HEK293 (cell line): ENCODE measurements around the gene PTGDR.

Experiments used
- CTCF ChIA-PET: fragments of 350-600 bp; formaldehyde crosslinking; extraction: SDS; loops from one replicate; lab custom pipeline; 2021; ENCODE audit warnings: antibody characterized with exemption; lab: Yijun Ruan, JAX
- POLR2A ChIA-PET: fragments of 300-600 bp; formaldehyde crosslinking; extraction: SDS; loops from one replicate; lab custom pipeline; 2020; ENCODE audit warnings: antibody characterized with exemption, inconsistent platforms; lab: Yijun Ruan, JAX
- H3K27ac ChIP-seq: fragments of 200-500 bp; sonication (Bioruptor generic); 2 replicates; pipeline ENCODE4 v1.5.1; 2014; ENCODE audit warnings: low read depth, low read length, control low read depth, inconsistent platforms; ENCODE audit errors: extremely low read depth
- H3K36me3 ChIP-seq, 2 experiments: fragments of 200-500 bp in 1 of 2; sonication (Bioruptor generic) in 1 of 2; 1 replicate in 1 of 2; 2 replicates in 1 of 2; pipeline ENCODE4 v1.5.1; 2014 to 2017; ENCODE audit warnings: inconsistent platforms in 2 of 2, low read length in 2 of 2; ENCODE audit not compliant: control insufficient read depth in 2 of 2, insufficient read depth in 1 of 2
- H3K4me1 ChIP-seq: fragments of 200-500 bp; sonication (Bioruptor generic); 2 replicates; pipeline ENCODE4 v1.5.1; 2014; ENCODE audit warnings: mild to moderate bottlenecking, low read length, inconsistent platforms; ENCODE audit not compliant: control insufficient read depth, insufficient read depth
- H3K4me3 ChIP-seq: 2 replicates; pipeline ENCODE4 v1.5.1; 2011; ENCODE audit warnings: low read depth, mild to moderate bottlenecking, control low read depth, low read length, moderate library complexity
- H3K9me3 ChIP-seq: fragments of 200-500 bp; sonication (Bioruptor generic); 2 replicates; pipeline ENCODE4 v1.5.1; 2014; ENCODE audit warnings: low read depth, low read length, inconsistent platforms; ENCODE audit not compliant: control insufficient read depth, insufficient read depth
- HOXD13 ChIP-seq: sonication (generic); formaldehyde crosslinking; IDR thresholded peaks from 2 replicates; pipeline ENCODE4 v1.8.0; 2022; ENCODE audit warnings: missing genetic modification reagents, borderline replicate concordance
- KLF16 ChIP-seq: fragments of 450-650 bp; formaldehyde crosslinking; IDR thresholded peaks from 2 replicates; pipeline ENCODE4 v1.5.1; 2017; ENCODE audit warnings: missing biosample characterization, missing genetic modification characterization
- KLF7 ChIP-seq: fragments of 450-650 bp; formaldehyde crosslinking; IDR thresholded peaks from 2 replicates; pipeline ENCODE4 v1.5.1; 2016; ENCODE audit warnings: missing biosample characterization, missing genetic modification characterization, borderline replicate concordance
- KLF9 ChIP-seq: fragments of 450-650 bp; formaldehyde crosslinking; IDR thresholded peaks from 2 replicates; pipeline ENCODE4 v1.5.1; 2016; ENCODE audit warnings: missing biosample characterization, missing genetic modification characterization, low read depth
- MEIS1 ChIP-seq: sonication (generic); formaldehyde crosslinking; IDR thresholded peaks from 2 replicates; pipeline ENCODE4 v1.8.1; 2022; ENCODE audit warnings: missing genetic modification reagents, mild to moderate bottlenecking, borderline replicate concordance
- TRIM28 ChIP-seq: IDR thresholded peaks from 2 replicates; pipeline ENCODE4 v1.6.1; 2011; ENCODE audit warnings: low read length, control low read depth, borderline replicate concordance
- ZFP3 ChIP-seq: fragments of 450-650 bp; formaldehyde crosslinking; IDR thresholded peaks from 2 replicates; pipeline ENCODE4 v1.5.1; 2016; ENCODE audit warnings: low read depth, missing biosample characterization, missing genetic modification characterization
- ZIC2 ChIP-seq: fragments of 450-650 bp; formaldehyde crosslinking; IDR thresholded peaks from 2 replicates; pipeline ENCODE4 v1.5.1; 2016; ENCODE audit warnings: missing biosample characterization, missing genetic modification characterization
- ZNF112 ChIP-seq: fragments of 450-650 bp; formaldehyde crosslinking; IDR thresholded peaks from 2 replicates; pipeline ENCODE4 v1.5.0; 2017; ENCODE audit warnings: missing biosample characterization, missing genetic modification characterization
- ZNF202 ChIP-seq: fragments of 450-650 bp; formaldehyde crosslinking; IDR thresholded peaks from 2 replicates; pipeline ENCODE4 v1.5.1; 2016; ENCODE audit warnings: missing biosample characterization, missing genetic modification characterization, borderline replicate concordance
- ZNF302 ChIP-seq: fragments of 450-650 bp; formaldehyde crosslinking; IDR thresholded peaks from 2 replicates; pipeline ENCODE4 v1.5.1; 2016; ENCODE audit warnings: missing biosample characterization, missing genetic modification characterization, low read depth
- ZNF394 ChIP-seq: fragments of 450-650 bp; formaldehyde crosslinking; IDR thresholded peaks from 2 replicates; pipeline ENCODE4 v1.5.1; 2016; ENCODE audit warnings: missing biosample characterization, missing genetic modification characterization, mild to moderate bottlenecking, moderate library complexity, borderline replicate concordance
- ZNF426 ChIP-seq: fragments of 450-650 bp; formaldehyde crosslinking; IDR thresholded peaks from 2 replicates; pipeline ENCODE4 v1.5.1; 2017; ENCODE audit warnings: missing biosample characterization, missing genetic modification characterization, mild to moderate bottlenecking, inconsistent platforms, moderate library complexity
- ZNF433 ChIP-seq: fragments of 450-650 bp; formaldehyde crosslinking; IDR thresholded peaks from 2 replicates; pipeline ENCODE4 v1.5.1; 2016; ENCODE audit warnings: missing biosample characterization, missing genetic modification characterization, low read depth
- ZNF561 ChIP-seq: fragments of 450-650 bp; IDR thresholded peaks from 2 replicates; pipeline ENCODE4 v1.5.1; 2018; ENCODE audit warnings: missing biosample characterization, missing genetic modification characterization, borderline replicate concordance
- ZNF621 ChIP-seq: fragments of 450-650 bp; formaldehyde crosslinking; IDR thresholded peaks from 2 replicates; pipeline ENCODE4 v1.5.1; 2017; ENCODE audit warnings: missing biosample characterization, missing genetic modification characterization
- ZNF623 ChIP-seq: fragments of 450-650 bp; formaldehyde crosslinking; IDR thresholded peaks from 2 replicates; pipeline ENCODE4 v1.5.1; 2016; ENCODE audit warnings: missing biosample characterization, missing genetic modification characterization
- ZNF626 ChIP-seq: fragments of 450-650 bp; sonication (Bioruptor Pico); formaldehyde crosslinking; IDR thresholded peaks from 2 replicates; pipeline ENCODE4 v1.5.1; 2018; ENCODE audit warnings: missing biosample characterization, missing genetic modification characterization, inconsistent platforms
- ZNF791 ChIP-seq: fragments of 450-650 bp; formaldehyde crosslinking; IDR thresholded peaks from 2 replicates; pipeline ENCODE4 v1.5.1; 2016; ENCODE audit warnings: missing biosample characterization, missing genetic modification characterization
- TF ChIP-seq, protein P1 (sequence below): fragments of 450-650 bp; formaldehyde crosslinking; IDR thresholded peaks from 2 replicates; pipeline ENCODE4 v1.5.1; 2016; ENCODE audit warnings: missing biosample characterization, missing genetic modification characterization
- TF ChIP-seq, protein P2 (sequence below): fragments of 450-650 bp; formaldehyde crosslinking; IDR thresholded peaks from 2 replicates; pipeline ENCODE4 v1.5.1; 2016; ENCODE audit warnings: missing biosample characterization, missing genetic modification characterization

PTGDR gene

DNA sequence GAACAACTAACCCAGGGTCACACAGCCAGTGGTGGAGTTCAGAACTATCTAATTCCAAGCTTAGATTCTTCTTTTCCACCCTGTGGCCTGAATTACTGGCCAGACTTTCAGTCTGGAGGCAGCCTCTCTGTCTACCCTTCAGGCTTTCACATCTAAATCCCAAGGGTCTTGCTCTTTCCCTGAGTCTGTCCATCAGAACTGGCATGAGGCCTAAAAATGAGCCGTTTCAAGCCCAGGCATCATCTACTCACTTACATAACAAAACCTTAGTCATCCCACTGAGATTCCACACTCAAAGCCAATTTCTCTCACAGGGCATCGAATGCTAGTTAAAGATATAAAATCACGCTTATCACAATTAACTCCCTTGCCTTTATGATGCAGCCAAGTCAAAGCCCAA is 1.3 kb upstream of the PTGDR start:
- Histone ChIP-seq H3K4me3 (no peak overlapping the region), H3K4me1 (no peaks in the 10 kb centered on the region)
- CTCF ChIA-PET, result interaction anchor here (0.5 kb wide), 1 partner anchor 120 kb away, joined by 3 read pairs; no protein-coding TSS in a partner anchor
- TF ChIP-seq ZNF561 (tag by site-specific recombination) (no peak), ZNF623 (no peak), KLF7 (tag by site-specific recombination) (no peak), ZNF394 (tag by site-specific recombination) (no peak), ZNF302 (tag by site-specific recombination) (no peak), KLF16 (no peak), TRIM28 (no peak), ZNF626 (tag by site-specific recombination) (no peak), ZNF433 (no peak), ZNF426 (no peak), ZNF112 (tag by site-specific recombination) (no peak), ZFP3 (tag by site-specific recombination) (no peak), ZIC2 (tag by site-specific recombination) (no peak)
- TF ChIP-seq, all 188 proteins: peak for 0
- Histone ChIP-seq H3K36me3 (no peaks in the 10 kb centered on the region), H3K9me3 (no peaks in the 10 kb centered on the region), H3K27ac (no peak overlapping the region)
- POLR2A ChIA-PET, result no interaction called here

DNA sequence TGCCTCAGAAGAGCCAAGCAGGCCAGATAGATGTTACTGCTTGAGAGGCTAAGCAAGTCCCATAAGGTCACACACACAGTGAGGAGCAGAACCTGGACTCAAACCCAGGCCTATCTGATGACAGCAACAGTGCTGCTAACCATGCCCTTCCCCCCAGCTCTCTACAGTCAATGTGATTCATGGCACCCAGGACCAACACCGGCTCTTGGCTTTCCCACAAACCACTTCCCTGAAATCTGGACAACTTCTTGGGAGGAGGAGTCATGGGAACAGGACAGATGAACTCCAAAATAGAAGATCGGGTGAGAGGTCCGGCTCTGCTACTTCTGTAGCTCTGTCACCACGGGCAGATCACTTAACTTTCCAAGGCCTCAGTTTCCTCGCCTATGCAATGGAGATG is 716 bp upstream of the PTGDR start:
- Histone ChIP-seq H3K27ac (no peak overlapping the region), H3K36me3 (no peaks in the 10 kb centered on the region)
- POLR2A ChIA-PET, result no interaction called here
- TF ChIP-seq, protein P1, sequence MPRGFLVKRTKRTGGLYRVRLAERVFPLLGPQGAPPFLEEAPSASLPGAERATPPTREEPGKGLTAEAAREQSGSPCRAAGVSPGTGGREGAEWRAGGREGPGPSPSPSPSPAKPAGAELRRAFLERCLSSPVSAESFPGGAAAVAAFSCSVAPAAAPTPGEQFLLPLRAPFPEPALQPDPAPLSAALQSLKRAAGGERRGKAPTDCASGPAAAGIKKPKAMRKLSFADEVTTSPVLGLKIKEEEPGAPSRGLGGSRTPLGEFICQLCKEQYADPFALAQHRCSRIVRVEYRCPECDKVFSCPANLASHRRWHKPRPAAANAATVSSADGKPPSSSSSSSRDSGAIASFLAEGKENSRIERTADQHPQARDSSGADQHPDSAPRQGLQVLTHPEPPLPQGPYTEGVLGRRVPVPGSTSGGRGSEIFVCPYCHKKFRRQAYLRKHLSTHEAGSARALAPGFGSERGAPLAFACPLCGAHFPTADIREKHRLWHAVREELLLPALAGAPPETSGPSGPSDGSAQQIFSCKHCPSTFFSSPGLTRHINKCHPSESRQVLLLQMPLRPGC (tag by site-specific recombination), result no peak
- TF ChIP-seq, protein P2, sequence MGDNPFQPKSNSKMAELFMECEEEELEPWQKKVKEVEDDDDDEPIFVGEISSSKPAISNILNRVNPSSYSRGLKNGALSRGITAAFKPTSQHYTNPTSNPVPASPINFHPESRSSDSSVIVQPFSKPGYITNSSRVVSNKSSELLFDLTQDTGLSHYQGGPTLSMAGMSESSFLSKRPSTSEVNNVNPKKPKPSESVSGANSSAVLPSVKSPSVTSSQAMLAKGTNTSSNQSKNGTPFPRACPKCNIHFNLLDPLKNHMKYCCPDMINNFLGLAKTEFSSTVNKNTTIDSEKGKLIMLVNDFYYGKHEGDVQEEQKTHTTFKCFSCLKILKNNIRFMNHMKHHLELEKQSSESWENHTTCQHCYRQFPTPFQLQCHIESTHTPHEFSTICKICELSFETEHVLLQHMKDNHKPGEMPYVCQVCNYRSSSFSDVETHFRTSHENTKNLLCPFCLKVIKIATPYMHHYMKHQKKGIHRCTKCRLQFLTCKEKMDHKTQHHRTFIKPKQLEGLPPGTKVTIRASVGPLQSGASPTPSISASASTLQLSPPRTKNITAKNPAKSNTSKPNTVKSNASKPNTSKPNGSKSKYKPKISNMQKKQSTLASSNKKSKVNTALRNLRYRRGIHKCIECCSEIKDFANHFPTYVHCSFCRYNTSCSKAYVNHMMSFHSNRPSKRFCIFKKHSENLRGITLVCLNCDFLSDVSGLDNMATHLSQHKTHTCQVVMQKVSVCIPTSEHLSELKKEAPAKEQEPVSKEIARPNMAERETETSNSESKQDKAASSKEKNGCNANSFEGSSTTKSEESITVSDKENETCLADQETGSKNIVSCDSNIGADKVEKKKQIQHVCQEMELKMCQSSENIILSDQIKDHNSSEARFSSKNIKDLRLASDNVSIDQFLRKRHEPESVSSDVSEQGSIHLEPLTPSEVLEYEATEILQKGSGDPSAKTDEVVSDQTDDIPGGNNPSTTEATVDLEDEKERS, result no peak
- TF ChIP-seq KLF9 (tag by site-specific recombination), result no peak
- TF ChIP-seq MEIS1 (CRISPR knock-in tag), result no peak
- no peak for TF ChIP-seq ZNF202
- no peak for TF ChIP-seq ZNF791
- no peak for TF ChIP-seq ZNF112 (tag by site-specific recombination)
- no peak for TF ChIP-seq ZNF621 (tag by site-specific recombination)
- TF ChIP-seq HOXD13 (CRISPR knock-in tag), result no peak
- TF ChIP-seq, all 188 proteins: peak for 0
- no peaks in the 10 kb centered on the region for H3K4me1 ChIP-seq
- CTCF ChIA-PET, result interaction anchor here (0.7 kb wide), 1 partner anchor 1059 kb away, joined by 4 read pairs; no protein-coding TSS in a partner anchor
- H3K9me3 ChIP-seq, result no peaks in the 10 kb centered on the region
- H3K4me3 ChIP-seq, result no peak overlapping the region
